ENCODE results near the gene BAX. TPM values are rescaled to one million over a fixed set of nuclear protein-coding genes. Genes with fewer than 3 reads are reported as not detected.
"Not testable (repeated sequence)": the region's sequence is repeated elsewhere in the genome, so short reads cannot be mapped to it uniquely, and the experiment has no call there.

The BAX gene
- total RNA-seq, 1 donor from 2014 or later, result 25.5 TPM

GRCh38 chr19:48925240-48925843 is 29.3 kb upstream of the BAX start:
- Histone ChIP-seq H3K4me3 (no peak overlapping the region), H3K9me3 (replicated peaks) (no peaks in the 10 kb centered on the region), H3K36me3 (peaks cover 23% of the 10 kb centered on the region), H3K27me3 (ENCODE audit: low read depth) (no peaks in the 10 kb centered on the region), H3K27ac (replicated peaks) (no peak overlapping the region), H3K4me1 (peaks cover 7% of the 10 kb centered on the region)
- DNase-seq, result no peak
- intact Hi-C loops (cut with micrococcal nuclease), result no loop called here
- TF ChIP-seq CTCF (IDR thresholded peaks at IDR 0.05; ENCODE audit: borderline replicate concordance), result no peak

- H3K9me3 ChIP-seq (replicated peaks); H3K4me3 ChIP-seq; H3K27me3 ChIP-seq (ENCODE audit: low read depth); H3K4me1 ChIP-seq; H3K27ac ChIP-seq (replicated peaks); intact Hi-C loops (cut with micrococcal nuclease); DNase-seq: not testable (repeated sequence)
- H3K36me3 ChIP-seq, result peaks cover 17% of the 10 kb centered on the region
These were observed 28.8 kb upstream of the BAX start for GRCh38 chr19:48925890-48926289.

- Histone ChIP-seq H3K27ac (replicated peaks) (no peak overlapping the region), H3K36me3 (peaks cover 8% of the 10 kb centered on the region), H3K4me1 (peaks cover 7% of the 10 kb centered on the region), H3K4me3 (no peak overlapping the region), H3K9me3 (replicated peaks) (no peaks in the 10 kb centered on the region), H3K27me3 (ENCODE audit: low read depth) (no peaks in the 10 kb centered on the region)
- intact Hi-C loops (cut with micrococcal nuclease), result no loop called here
- no peak for DNase-seq
- no peak for TF ChIP-seq CTCF (IDR thresholded peaks at IDR 0.05; ENCODE audit: borderline replicate concordance)
These were observed 27.8 kb upstream of the BAX start for GRCh38 chr19:48926909-48927308.

- DNase-seq; H3K9me3 ChIP-seq (replicated peaks); H3K4me3 ChIP-seq; intact Hi-C loops (cut with micrococcal nuclease); H3K4me1 ChIP-seq; H3K27ac ChIP-seq (replicated peaks); H3K36me3 ChIP-seq; H3K27me3 ChIP-seq (ENCODE audit: low read depth): not testable (repeated sequence)
These were observed 27.0 kb upstream of the BAX start for GRCh38 chr19:48927692-48928091.

- H3K36me3 ChIP-seq, result no peaks in the 10 kb centered on the region
- DNase-seq, result no peak
- peaks cover 12% of the 10 kb centered on the region for H3K4me1 ChIP-seq
- no peak overlapping the region for H3K27ac ChIP-seq (replicated peaks)
- no peak for TF ChIP-seq CTCF (IDR thresholded peaks at IDR 0.05; ENCODE audit: borderline replicate concordance)
- H3K27me3 ChIP-seq (ENCODE audit: low read depth), result no peaks in the 10 kb centered on the region
- H3K9me3 ChIP-seq (replicated peaks), result no peaks in the 10 kb centered on the region
- intact Hi-C loops (cut with micrococcal nuclease), result no loop called here
- H3K4me3 ChIP-seq, result no peak overlapping the region
These were observed 26.3 kb upstream of the BAX start for GRCh38 chr19:48928164-48929025.

GRCh38 chr19:48933382-48933932 is 21.2 kb upstream of the BAX start, which contains the start of gene DHDH:
Gene DHDH, plus strand, starts transcription at chr19:48933699. Its CDS starts 23 bp downstream, at chr19:48933722.
- H3K36me3 ChIP-seq, result no peaks in the 10 kb centered on the region
- no peaks in the 10 kb centered on the region for H3K27me3 ChIP-seq (ENCODE audit: low read depth)
- no peak for TF ChIP-seq CTCF (IDR thresholded peaks at IDR 0.05; ENCODE audit: borderline replicate concordance)
- H3K9me3 ChIP-seq (replicated peaks), result no peaks in the 10 kb centered on the region
- peak; percentile 67 for DNase-seq
- H3K27ac ChIP-seq (replicated peaks), result no peak within 1 kb of the TSS
- intact Hi-C loops (cut with micrococcal nuclease), result no loop called here
- H3K4me3 ChIP-seq, result peak within 1 kb of the TSS; percentile 65
- peaks cover 16% of the 10 kb centered on the region for H3K4me1 ChIP-seq

Measured in left ventricle myocardium inferior (tissue), 1 donor.